GM12874 (cell line): Measurements from ENCODE around the gene AFF3.

Source experiments
- CTCF ChIP-seq: IDR thresholded peaks from 2 replicates; pipeline ENCODE4 v1.5.1; 2011; ENCODE audit warnings: low read depth, mild to moderate bottlenecking, control low read depth, low read length, moderate library complexity; ENCODE audit not compliant: insufficient read depth

The AFF3 gene

GRCh38 chr2:99898336-99899048, 243.9 kb downstream of the AFF3 start:
- no peak for TF ChIP-seq CTCF

GRCh38 chr2:99891428-99891780, 251.0 kb downstream of the AFF3 start:
- TF ChIP-seq CTCF: no peak

- TF ChIP-seq CTCF: no peak
Observed at GRCh38 chr2:99890568-99891427, 251.6 kb downstream of the AFF3 start.

- TF ChIP-seq CTCF: no peak
Observed at GRCh38 chr2:99888617-99889016, 253.8 kb downstream of the AFF3 start.

GRCh38 chr2:99886418-99886817, 256.0 kb downstream of the AFF3 start:
- TF ChIP-seq CTCF: no peak

GRCh38 chr2:99883358-99883757, 259.0 kb downstream of the AFF3 start:
- TF ChIP-seq CTCF: no peak

- no peak for TF ChIP-seq CTCF
Observed at GRCh38 chr2:99881901-99882591, 260.3 kb downstream of the AFF3 start.
